ENCODE measurements around the gene PARVA. TPM values are rescaled to one million over a fixed set of nuclear protein-coding genes. Genes with fewer than 3 reads are reported as not detected.

Gene PARVA, protein sequence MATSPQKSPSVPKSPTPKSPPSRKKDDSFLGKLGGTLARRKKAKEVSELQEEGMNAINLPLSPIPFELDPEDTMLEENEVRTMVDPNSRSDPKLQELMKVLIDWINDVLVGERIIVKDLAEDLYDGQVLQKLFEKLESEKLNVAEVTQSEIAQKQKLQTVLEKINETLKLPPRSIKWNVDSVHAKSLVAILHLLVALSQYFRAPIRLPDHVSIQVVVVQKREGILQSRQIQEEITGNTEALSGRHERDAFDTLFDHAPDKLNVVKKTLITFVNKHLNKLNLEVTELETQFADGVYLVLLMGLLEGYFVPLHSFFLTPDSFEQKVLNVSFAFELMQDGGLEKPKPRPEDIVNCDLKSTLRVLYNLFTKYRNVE
- total RNA-seq, result 144 and 148 TPM in 2 replicates
- long read RNA-seq, full-length matches to known transcripts, result 383 of 476 reads
- long read RNA-seq, partial matches to known transcripts, result 15 of 476 reads
- long read RNA-seq, other reads (novel, unspliced or antisense), result 78 of 476 reads

- Mint-ChIP-seq H3K36me3 (ENCODE audit: unreplicated experiment) (no peaks in the 10 kb centered on the region), H3K4me1 (ENCODE audit: unreplicated experiment) (peaks cover 53% of the 10 kb centered on the region), H3K4me3 (ENCODE audit: unreplicated experiment) (peak within 1 kb of the TSS; percentile 98), H3K9me3 (ENCODE audit: unreplicated experiment) (no peaks in the 10 kb centered on the region), H3K27me3 (ENCODE audit: unreplicated experiment) (no peaks in the 10 kb centered on the region), H3K27ac (ENCODE audit: unreplicated experiment) (peak within 1 kb of the TSS; percentile 99)
- DNase-seq (ENCODE audit: extremely low spot score, unreplicated experiment), result no peak
- TF ChIP-seq, protein P1, sequence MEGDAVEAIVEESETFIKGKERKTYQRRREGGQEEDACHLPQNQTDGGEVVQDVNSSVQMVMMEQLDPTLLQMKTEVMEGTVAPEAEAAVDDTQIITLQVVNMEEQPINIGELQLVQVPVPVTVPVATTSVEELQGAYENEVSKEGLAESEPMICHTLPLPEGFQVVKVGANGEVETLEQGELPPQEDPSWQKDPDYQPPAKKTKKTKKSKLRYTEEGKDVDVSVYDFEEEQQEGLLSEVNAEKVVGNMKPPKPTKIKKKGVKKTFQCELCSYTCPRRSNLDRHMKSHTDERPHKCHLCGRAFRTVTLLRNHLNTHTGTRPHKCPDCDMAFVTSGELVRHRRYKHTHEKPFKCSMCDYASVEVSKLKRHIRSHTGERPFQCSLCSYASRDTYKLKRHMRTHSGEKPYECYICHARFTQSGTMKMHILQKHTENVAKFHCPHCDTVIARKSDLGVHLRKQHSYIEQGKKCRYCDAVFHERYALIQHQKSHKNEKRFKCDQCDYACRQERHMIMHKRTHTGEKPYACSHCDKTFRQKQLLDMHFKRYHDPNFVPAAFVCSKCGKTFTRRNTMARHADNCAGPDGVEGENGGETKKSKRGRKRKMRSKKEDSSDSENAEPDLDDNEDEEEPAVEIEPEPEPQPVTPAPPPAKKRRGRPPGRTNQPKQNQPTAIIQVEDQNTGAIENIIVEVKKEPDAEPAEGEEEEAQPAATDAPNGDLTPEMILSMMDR (IDR thresholded peaks at IDR 0.05), result no peak
Measured at GRCh38 chr11:12377106-12377823, at the start of gene PARVA. TSS of gene PARVA (plus strand) at chr11:12377571. CDS start at chr11:12377648, 77 bp downstream.

GRCh38 chr11:12329169-12329568, 48.2 kb upstream of the PARVA start:
- Mint-ChIP-seq H3K4me1 (ENCODE audit: unreplicated experiment) (peaks cover 7% of the 10 kb centered on the region), H3K4me3 (ENCODE audit: unreplicated experiment) (no peak overlapping the region), H3K36me3 (ENCODE audit: unreplicated experiment) (no peaks in the 10 kb centered on the region), H3K27ac (ENCODE audit: unreplicated experiment) (no peak overlapping the region), H3K9me3 (ENCODE audit: unreplicated experiment) (no peaks in the 10 kb centered on the region), H3K27me3 (ENCODE audit: unreplicated experiment) (no peaks in the 10 kb centered on the region)
- DNase-seq (ENCODE audit: extremely low spot score, unreplicated experiment), result no peak
- TF ChIP-seq, protein P1 (IDR thresholded peaks at IDR 0.05), result no peak

DNA sequence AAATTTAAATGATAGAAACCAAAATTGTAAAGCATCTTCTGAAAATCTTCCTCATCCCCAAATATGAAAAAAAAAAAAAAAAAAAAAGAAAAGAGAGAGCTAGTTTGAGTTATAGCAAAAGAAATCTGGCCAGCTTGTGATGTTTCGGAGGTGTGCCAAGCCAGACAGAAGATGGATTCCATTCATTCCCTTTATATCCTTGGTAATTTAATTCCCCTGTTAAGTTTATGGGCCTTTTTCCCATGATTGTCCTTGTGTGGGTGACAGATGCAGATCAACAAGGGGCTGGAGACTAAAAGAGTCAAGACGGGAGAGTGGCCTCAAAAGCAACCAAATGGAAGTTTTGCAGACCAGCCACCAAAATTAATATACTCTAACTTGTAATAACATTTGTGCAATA, 47.6 kb upstream of the PARVA start:
- Mint-ChIP-seq H3K27ac (ENCODE audit: unreplicated experiment) (no peak overlapping the region), H3K9me3 (ENCODE audit: unreplicated experiment) (no peaks in the 10 kb centered on the region), H3K4me3 (ENCODE audit: unreplicated experiment) (no peak overlapping the region), H3K27me3 (ENCODE audit: unreplicated experiment) (no peaks in the 10 kb centered on the region), H3K36me3 (ENCODE audit: unreplicated experiment) (no peaks in the 10 kb centered on the region), H3K4me1 (ENCODE audit: unreplicated experiment) (peaks cover 7% of the 10 kb centered on the region)
- no peak for DNase-seq (ENCODE audit: extremely low spot score, unreplicated experiment)
- TF ChIP-seq, protein P1 (IDR thresholded peaks at IDR 0.05), result no peak

GRCh38 chr11:12330485-12331231, 46.7 kb upstream of the PARVA start:
- Mint-ChIP-seq H3K36me3 (ENCODE audit: unreplicated experiment) (no peaks in the 10 kb centered on the region), H3K4me1 (ENCODE audit: unreplicated experiment) (peaks cover 7% of the 10 kb centered on the region), H3K4me3 (ENCODE audit: unreplicated experiment) (no peak overlapping the region), H3K27ac (ENCODE audit: unreplicated experiment) (no peak overlapping the region), H3K27me3 (ENCODE audit: unreplicated experiment) (no peaks in the 10 kb centered on the region), H3K9me3 (ENCODE audit: unreplicated experiment) (no peaks in the 10 kb centered on the region)
- TF ChIP-seq, protein P1 (IDR thresholded peaks at IDR 0.05), result no peak
- no peak for DNase-seq (ENCODE audit: extremely low spot score, unreplicated experiment)

Measured in osteocyte (in vitro differentiated cells).